SK-N-SH treated with all-trans-retinoic acid at 6 μM for 48 hours (cell line): Measurements from ENCODE around the gene WFDC5.
A peak's percentile ranks its signal among the peaks of the same experiment; 100 is the strongest.

ENCODE experiments used
- ATAC-seq: fragments of 200-7000 bp; cut with Tn5 transposase; 3 replicates; pipeline ENCODE4 v1.9.1; 2020; ENCODE audit warnings: mild to moderate bottlenecking, moderate library complexity
- ARNTL ChIP-seq: fragments of 450-650 bp; formaldehyde crosslinking; IDR thresholded peaks from 2 replicates; pipeline ENCODE4 v1.5.0; 2020; ENCODE audit warnings: low read depth, mild to moderate bottlenecking, moderate library complexity, borderline replicate concordance
- BACH2 ChIP-seq: fragments of 250-450 bp; sonication (Bioruptor Pico); IDR thresholded peaks from 2 replicates; pipeline ENCODE4 v1.9.0; 2021; ENCODE audit warnings: mild to moderate bottlenecking, borderline replicate concordance
- CSDC2 ChIP-seq: fragments of 250-450 bp; sonication (Bioruptor Pico); IDR thresholded peaks from 2 replicates; pipeline ENCODE4 v1.5.0; 2020; ENCODE audit warnings: mild to moderate bottlenecking, moderate library complexity
- ESRRG ChIP-seq: fragments of 250-450 bp; sonication (Bioruptor Pico); IDR thresholded peaks from 2 replicates; pipeline ENCODE4 v1.6.1; 2021; ENCODE audit warnings: mild to moderate bottlenecking
- GLIS3 ChIP-seq: fragments of 250-450 bp; sonication (Bioruptor Pico); IDR thresholded peaks from 2 replicates; pipeline ENCODE4 v1.5.0; 2020; ENCODE audit warnings: mild to moderate bottlenecking, moderate library complexity
- ISL1 ChIP-seq: fragments of 250-450 bp; sonication (Bioruptor Pico); IDR thresholded peaks from 2 replicates; pipeline ENCODE4 v2.1.2; 2022; ENCODE audit warnings: mild to moderate bottlenecking, moderate library complexity
- OSR1 ChIP-seq: fragments of 250-450 bp; sonication (Bioruptor Pico); IDR thresholded peaks from 2 replicates; pipeline ENCODE4 v1.8.0; 2022; ENCODE audit warnings: moderate library complexity, mild to moderate bottlenecking, inconsistent platforms
- PPARA ChIP-seq: fragments of 250-450 bp; sonication (Bioruptor Pico); IDR thresholded peaks from 2 replicates; pipeline ENCODE4 v1.5.0; 2020; ENCODE audit warnings: mild to moderate bottlenecking, borderline replicate concordance
- RARB ChIP-seq: fragments of 250-450 bp; sonication (Bioruptor Pico); IDR thresholded peaks from 2 replicates; pipeline ENCODE4 v1.8.0; 2021; ENCODE audit warnings: mild to moderate bottlenecking, moderate library complexity
- SNAI2 ChIP-seq: fragments of 250-450 bp; sonication (Bioruptor Pico); IDR thresholded peaks from 2 replicates; pipeline ENCODE4 v1.5.0; 2020; ENCODE audit warnings: mild to moderate bottlenecking, moderate library complexity
- TCF4 ChIP-seq: fragments of 250-450 bp; sonication (Bioruptor Pico); IDR thresholded peaks from 2 replicates; pipeline ENCODE4 v1.8.0; 2021; ENCODE audit warnings: mild to moderate bottlenecking, moderate library complexity, borderline replicate concordance
- TOX ChIP-seq: fragments of 250-450 bp; sonication (Bioruptor Pico); IDR thresholded peaks from 2 replicates; pipeline ENCODE4 v1.8.0; 2021; ENCODE audit warnings: mild to moderate bottlenecking, moderate library complexity, borderline replicate concordance
- ZC3H10 ChIP-seq: fragments of 250-450 bp; sonication (Bioruptor Pico); IDR thresholded peaks from 2 replicates; pipeline ENCODE4 v1.5.1; 2021; ENCODE audit warnings: mild to moderate bottlenecking, moderate library complexity
- ZFP30 ChIP-seq: fragments of 450-650 bp; formaldehyde crosslinking; IDR thresholded peaks from 2 replicates; pipeline ENCODE4 v1.5.0; 2022; ENCODE audit warnings: mild to moderate bottlenecking, moderate library complexity
- ZNF565 ChIP-seq: fragments of 450-650 bp; formaldehyde crosslinking; conservative IDR thresholded peaks from 2 replicates; pipeline ENCODE4 v1.5.0; 2020; ENCODE audit warnings: low read depth, mild to moderate bottlenecking, moderate library complexity
- ZNF70 ChIP-seq: fragments of 450-650 bp; formaldehyde crosslinking; IDR thresholded peaks from 2 replicates; pipeline ENCODE4 v1.5.0; 2020; ENCODE audit warnings: mild to moderate bottlenecking, moderate library complexity
- ZNF8 ChIP-seq: fragments of 450-650 bp; formaldehyde crosslinking; IDR thresholded peaks from 2 replicates; pipeline ENCODE4 v1.5.0; 2020; ENCODE audit warnings: mild to moderate bottlenecking, moderate library complexity
- TF ChIP-seq, protein P1 (sequence below): fragments of 250-450 bp; sonication (Bioruptor Pico); IDR thresholded peaks from 2 replicates; pipeline ENCODE4 v1.8.0; 2021; ENCODE audit warnings: low read depth, mild to moderate bottlenecking, moderate library complexity, borderline replicate concordance
- TF ChIP-seq, protein P2 (sequence below): fragments of 250-450 bp; sonication (Bioruptor Pico); IDR thresholded peaks from 2 replicates; pipeline ENCODE4 v1.5.1; 2021; ENCODE audit warnings: mild to moderate bottlenecking, moderate library complexity
- TF ChIP-seq, protein P3 (sequence below): fragments of 250-450 bp; sonication (Bioruptor Pico); IDR thresholded peaks from 2 replicates; pipeline ENCODE4 v1.5.1; 2020; ENCODE audit warnings: low read depth, mild to moderate bottlenecking, moderate library complexity
- TF ChIP-seq, protein P4 (sequence below): fragments of 250-450 bp; sonication (Bioruptor Pico); IDR thresholded peaks from 2 replicates; pipeline ENCODE4 v1.5.0; 2020; ENCODE audit warnings: mild to moderate bottlenecking, moderate library complexity
- TF ChIP-seq, protein P5 (sequence below): fragments of 250-450 bp; sonication (Bioruptor Pico); IDR thresholded peaks from 2 replicates; pipeline ENCODE4 v1.8.0; 2020; ENCODE audit warnings: mild to moderate bottlenecking, moderate library complexity, borderline replicate concordance

Gene WFDC5

DNA sequence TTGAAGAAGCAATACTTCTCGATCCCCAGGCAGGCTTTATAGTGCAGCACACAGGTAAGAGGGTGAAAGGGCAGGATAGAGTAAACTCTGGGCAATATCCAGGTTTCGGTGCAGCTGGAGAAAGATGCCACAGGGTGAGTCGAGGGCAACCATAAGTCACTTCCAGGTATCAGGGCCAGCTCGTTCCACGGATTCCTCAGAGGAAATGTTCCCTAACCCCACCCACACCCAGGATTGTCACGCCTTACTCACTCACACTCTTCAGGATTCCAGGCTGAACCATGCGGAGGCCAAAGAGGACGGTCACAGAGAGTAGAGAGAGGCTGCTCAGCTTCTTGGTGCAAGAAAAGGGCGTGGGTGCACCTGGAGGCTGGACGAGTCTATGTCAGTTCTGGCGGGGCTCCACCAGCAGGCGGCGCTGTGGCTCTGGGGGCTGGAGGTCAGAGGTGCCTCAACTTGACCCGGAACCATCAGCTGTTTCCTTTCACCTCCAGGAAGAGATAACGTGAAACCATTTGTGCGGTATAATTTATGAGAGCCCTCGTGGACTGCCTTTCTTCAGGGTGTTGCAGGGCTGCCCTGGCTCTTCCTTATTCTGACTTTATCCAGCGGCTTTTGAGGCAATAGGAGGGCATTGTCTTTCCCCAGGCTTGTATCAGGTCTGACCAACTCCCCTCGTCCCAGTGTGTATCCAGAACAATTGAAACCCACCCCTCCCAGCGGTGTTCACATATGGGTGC, 23.8 kb upstream of the WFDC5 start:
- TF ChIP-seq ZC3H10 (CRISPR knock-in tag) (no peak), SNAI2 (no peak), TOX (CRISPR knock-in tag) (no peak), TCF4 (CRISPR knock-in tag) (no peak), ZNF70 (CRISPR knock-in tag) (no peak), CSDC2 (CRISPR knock-in tag) (no peak), RARB (no peak), ARNTL (CRISPR knock-in tag) (no peak), ZFP30 (CRISPR knock-in tag) (no peak), GLIS3 (no peak), BACH2 (CRISPR knock-in tag) (no peak), ISL1 (no peak), ESRRG (no peak), ZNF565 (no peak), PPARA (CRISPR knock-in tag) (no peak)
- TF ChIP-seq, protein P1, sequence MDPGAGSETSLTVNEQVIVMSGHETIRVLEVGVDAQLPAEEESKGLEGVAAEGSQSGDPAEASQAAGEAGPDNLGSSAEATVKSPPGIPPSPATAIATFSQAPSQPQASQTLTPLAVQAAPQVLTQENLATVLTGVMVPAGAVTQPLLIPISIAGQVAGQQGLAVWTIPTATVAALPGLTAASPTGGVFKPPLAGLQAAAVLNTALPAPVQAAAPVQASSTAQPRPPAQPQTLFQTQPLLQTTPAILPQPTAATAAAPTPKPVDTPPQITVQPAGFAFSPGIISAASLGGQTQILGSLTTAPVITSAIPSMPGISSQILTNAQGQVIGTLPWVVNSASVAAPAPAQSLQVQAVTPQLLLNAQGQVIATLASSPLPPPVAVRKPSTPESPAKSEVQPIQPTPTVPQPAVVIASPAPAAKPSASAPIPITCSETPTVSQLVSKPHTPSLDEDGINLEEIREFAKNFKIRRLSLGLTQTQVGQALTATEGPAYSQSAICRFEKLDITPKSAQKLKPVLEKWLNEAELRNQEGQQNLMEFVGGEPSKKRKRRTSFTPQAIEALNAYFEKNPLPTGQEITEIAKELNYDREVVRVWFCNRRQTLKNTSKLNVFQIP (CRISPR knock-in tag), result no peak
- TF ChIP-seq, protein P2, sequence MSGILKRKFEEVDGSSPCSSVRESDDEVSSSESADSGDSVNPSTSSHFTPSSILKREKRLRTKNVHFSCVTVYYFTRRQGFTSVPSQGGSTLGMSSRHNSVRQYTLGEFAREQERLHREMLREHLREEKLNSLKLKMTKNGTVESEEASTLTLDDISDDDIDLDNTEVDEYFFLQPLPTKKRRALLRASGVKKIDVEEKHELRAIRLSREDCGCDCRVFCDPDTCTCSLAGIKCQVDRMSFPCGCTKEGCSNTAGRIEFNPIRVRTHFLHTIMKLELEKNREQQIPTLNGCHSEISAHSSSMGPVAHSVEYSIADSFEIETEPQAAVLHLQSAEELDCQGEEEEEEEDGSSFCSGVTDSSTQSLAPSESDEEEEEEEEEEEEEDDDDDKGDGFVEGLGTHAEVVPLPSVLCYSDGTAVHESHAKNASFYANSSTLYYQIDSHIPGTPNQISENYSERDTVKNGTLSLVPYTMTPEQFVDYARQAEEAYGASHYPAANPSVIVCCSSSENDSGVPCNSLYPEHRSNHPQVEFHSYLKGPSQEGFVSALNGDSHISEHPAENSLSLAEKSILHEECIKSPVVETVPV, result no peak
- TF ChIP-seq, protein P3, sequence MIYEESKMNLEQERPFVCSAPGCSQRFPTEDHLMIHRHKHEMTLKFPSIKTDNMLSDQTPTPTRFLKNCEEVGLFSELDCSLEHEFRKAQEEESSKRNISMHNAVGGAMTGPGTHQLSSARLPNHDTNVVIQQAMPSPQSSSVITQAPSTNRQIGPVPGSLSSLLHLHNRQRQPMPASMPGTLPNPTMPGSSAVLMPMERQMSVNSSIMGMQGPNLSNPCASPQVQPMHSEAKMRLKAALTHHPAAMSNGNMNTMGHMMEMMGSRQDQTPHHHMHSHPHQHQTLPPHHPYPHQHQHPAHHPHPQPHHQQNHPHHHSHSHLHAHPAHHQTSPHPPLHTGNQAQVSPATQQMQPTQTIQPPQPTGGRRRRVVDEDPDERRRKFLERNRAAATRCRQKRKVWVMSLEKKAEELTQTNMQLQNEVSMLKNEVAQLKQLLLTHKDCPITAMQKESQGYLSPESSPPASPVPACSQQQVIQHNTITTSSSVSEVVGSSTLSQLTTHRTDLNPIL, result no peak
- TF ChIP-seq, protein P4, sequence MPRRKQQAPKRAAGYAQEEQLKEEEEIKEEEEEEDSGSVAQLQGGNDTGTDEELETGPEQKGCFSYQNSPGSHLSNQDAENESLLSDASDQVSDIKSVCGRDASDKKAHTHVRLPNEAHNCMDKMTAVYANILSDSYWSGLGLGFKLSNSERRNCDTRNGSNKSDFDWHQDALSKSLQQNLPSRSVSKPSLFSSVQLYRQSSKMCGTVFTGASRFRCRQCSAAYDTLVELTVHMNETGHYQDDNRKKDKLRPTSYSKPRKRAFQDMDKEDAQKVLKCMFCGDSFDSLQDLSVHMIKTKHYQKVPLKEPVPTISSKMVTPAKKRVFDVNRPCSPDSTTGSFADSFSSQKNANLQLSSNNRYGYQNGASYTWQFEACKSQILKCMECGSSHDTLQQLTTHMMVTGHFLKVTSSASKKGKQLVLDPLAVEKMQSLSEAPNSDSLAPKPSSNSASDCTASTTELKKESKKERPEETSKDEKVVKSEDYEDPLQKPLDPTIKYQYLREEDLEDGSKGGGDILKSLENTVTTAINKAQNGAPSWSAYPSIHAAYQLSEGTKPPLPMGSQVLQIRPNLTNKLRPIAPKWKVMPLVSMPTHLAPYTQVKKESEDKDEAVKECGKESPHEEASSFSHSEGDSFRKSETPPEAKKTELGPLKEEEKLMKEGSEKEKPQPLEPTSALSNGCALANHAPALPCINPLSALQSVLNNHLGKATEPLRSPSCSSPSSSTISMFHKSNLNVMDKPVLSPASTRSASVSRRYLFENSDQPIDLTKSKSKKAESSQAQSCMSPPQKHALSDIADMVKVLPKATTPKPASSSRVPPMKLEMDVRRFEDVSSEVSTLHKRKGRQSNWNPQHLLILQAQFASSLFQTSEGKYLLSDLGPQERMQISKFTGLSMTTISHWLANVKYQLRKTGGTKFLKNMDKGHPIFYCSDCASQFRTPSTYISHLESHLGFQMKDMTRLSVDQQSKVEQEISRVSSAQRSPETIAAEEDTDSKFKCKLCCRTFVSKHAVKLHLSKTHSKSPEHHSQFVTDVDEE (CRISPR knock-in tag), result no peak
- TF ChIP-seq, protein P5, sequence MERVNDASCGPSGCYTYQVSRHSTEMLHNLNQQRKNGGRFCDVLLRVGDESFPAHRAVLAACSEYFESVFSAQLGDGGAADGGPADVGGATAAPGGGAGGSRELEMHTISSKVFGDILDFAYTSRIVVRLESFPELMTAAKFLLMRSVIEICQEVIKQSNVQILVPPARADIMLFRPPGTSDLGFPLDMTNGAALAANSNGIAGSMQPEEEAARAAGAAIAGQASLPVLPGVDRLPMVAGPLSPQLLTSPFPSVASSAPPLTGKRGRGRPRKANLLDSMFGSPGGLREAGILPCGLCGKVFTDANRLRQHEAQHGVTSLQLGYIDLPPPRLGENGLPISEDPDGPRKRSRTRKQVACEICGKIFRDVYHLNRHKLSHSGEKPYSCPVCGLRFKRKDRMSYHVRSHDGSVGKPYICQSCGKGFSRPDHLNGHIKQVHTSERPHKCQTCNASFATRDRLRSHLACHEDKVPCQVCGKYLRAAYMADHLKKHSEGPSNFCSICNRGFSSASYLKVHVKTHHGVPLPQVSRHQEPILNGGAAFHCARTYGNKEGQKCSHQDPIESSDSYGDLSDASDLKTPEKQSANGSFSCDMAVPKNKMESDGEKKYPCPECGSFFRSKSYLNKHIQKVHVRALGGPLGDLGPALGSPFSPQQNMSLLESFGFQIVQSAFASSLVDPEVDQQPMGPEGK, result no peak
- ATAC-seq, result peak; percentile 53; the same call in 1 of the 3 replicates

DNA sequence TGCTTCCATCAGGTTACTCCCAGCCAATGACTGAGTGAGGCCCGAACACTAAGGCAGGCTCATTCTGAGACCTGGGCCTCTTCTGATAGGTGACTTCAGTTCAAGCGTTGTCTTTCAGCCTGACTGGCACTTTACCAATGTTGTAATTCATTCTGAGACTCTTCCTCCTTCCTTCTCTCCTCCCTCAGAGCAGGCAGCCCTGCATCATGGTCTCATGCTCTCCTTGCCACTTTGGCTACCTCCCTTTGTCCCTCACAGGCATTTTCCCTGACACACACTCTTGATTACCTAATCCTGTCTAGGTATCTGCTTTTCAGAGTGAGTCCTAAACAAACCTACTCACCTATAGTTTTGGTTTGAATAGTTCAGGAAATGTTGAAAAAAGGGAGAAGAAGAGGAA, 21.9 kb upstream of the WFDC5 start:
- TF ChIP-seq CSDC2 (CRISPR knock-in tag), result no peak
- TF ChIP-seq, protein P3, result no peak
- no peak for TF ChIP-seq ESRRG
- TF ChIP-seq TOX (CRISPR knock-in tag), result no peak
- TF ChIP-seq ZNF565, result no peak
- TF ChIP-seq ISL1, result no peak
- no peak for TF ChIP-seq ZFP30 (CRISPR knock-in tag)
- ATAC-seq, result no peak

DNA sequence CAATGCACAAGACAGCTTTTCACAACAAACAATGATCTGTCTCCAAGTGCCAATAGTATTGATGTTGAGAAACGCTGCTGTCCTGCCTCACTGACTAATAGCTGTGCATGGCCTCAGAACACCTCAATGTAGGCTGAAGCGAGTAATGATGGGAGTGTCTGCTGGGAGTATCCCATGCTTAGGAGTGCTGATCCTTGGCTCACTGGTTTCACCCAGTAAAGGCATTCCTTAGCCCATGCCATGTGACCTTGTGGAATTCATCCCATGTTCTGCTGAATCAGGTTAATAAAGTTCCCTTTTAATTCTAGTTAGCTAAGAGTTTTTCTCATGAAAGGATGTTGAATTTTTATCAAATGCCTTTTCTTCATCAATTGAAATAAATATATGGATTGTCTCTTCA, 13.1 kb upstream of the WFDC5 start:
- ATAC-seq, result no peak
- TF ChIP-seq ZNF565 (no peak), ZNF8 (CRISPR knock-in tag) (no peak), TOX (CRISPR knock-in tag) (no peak), ISL1 (no peak), OSR1 (CRISPR knock-in tag) (no peak), TCF4 (CRISPR knock-in tag) (no peak), RARB (no peak), ESRRG (no peak), ZC3H10 (CRISPR knock-in tag) (no peak)
- TF ChIP-seq, protein P1 (CRISPR knock-in tag), result no peak
- TF ChIP-seq, protein P4 (CRISPR knock-in tag), result no peak
